H9 (cell line): Measurements from ENCODE around the gene CHD6. TPM values are rescaled to one million over a fixed set of nuclear protein-coding genes. Genes with fewer than 3 reads are reported as not detected.

Experiments
- DNase-seq: peaks from one replicate; pipeline ENCODE4 v3.0.0-alpha.2; 2017
- H2AFZ ChIP-seq: one replicate; pipeline ENCODE4 v1.6.1; 2013; ENCODE audit warnings: mild to moderate bottlenecking, low read length, control low read depth, moderate library complexity
- H2AK5ac ChIP-seq: 2 replicates; pipeline ENCODE4 v1.6.1; 2013; ENCODE audit warnings: low read length, control low read depth, mixed read lengths; ENCODE audit not compliant: insufficient read length
- H2BK120ac ChIP-seq: one replicate; pipeline ENCODE4 v1.6.1; 2013; ENCODE audit warnings: low read depth, mild to moderate bottlenecking, low read length, control low read depth, inconsistent platforms; ENCODE audit not compliant: poor library complexity, severe bottlenecking
- H2BK12ac ChIP-seq: 2 replicates; pipeline ENCODE4 v1.6.1; 2013; ENCODE audit warnings: low read length, control low read depth, mixed read lengths, low read depth; ENCODE audit not compliant: insufficient read length
- H2BK15ac ChIP-seq: 2 replicates; pipeline ENCODE4 v1.6.1; 2013; ENCODE audit warnings: low read depth, low read length, control low read depth
- H2BK20ac ChIP-seq: one replicate; pipeline ENCODE4 v1.6.1; 2013; ENCODE audit warnings: low read depth, mild to moderate bottlenecking, low read length, control low read depth, inconsistent platforms; ENCODE audit not compliant: poor library complexity, severe bottlenecking
- H2BK5ac ChIP-seq: 2 replicates; pipeline ENCODE4 v1.6.1; 2013; ENCODE audit warnings: low read length, control low read depth, mixed read lengths; ENCODE audit not compliant: insufficient read length
- H3K14ac ChIP-seq: 2 replicates; pipeline ENCODE4 v1.6.1; 2013; ENCODE audit warnings: low read length, control low read depth; ENCODE audit not compliant: insufficient read depth
- H3K18ac ChIP-seq: 2 replicates; pipeline ENCODE4 v1.6.1; 2013; ENCODE audit warnings: low read depth, mild to moderate bottlenecking, mixed read lengths, low read length, control low read depth; ENCODE audit not compliant: insufficient read length
- H3K23ac ChIP-seq: 2 replicates; pipeline ENCODE4 v1.6.1; 2013; ENCODE audit warnings: low read length, control low read depth, mixed read lengths, low read depth; ENCODE audit not compliant: insufficient read length
- H3K23me2 ChIP-seq: 2 replicates; pipeline ENCODE4 v1.6.1; 2013; ENCODE audit warnings: low read depth, mild to moderate bottlenecking, mixed read lengths, low read length, control low read depth; ENCODE audit not compliant: insufficient read length, poor library complexity, severe bottlenecking
- H3K27ac ChIP-seq: 2 replicates; pipeline ENCODE4 v1.5.1; 2013; ENCODE audit warnings: low read length, control low read depth, mixed read lengths, low read depth; ENCODE audit not compliant: insufficient read length
- H3K27me3 ChIP-seq: 2 replicates; pipeline ENCODE4 v1.6.1; 2013; ENCODE audit warnings: low read length, control low read depth, inconsistent platforms; ENCODE audit not compliant: insufficient read depth
- H3K4ac ChIP-seq: 2 replicates; pipeline ENCODE4 v1.6.1; 2013; ENCODE audit warnings: low read depth, mild to moderate bottlenecking, control low read depth, inconsistent platforms, low read length, moderate library complexity
- H3K4me1 ChIP-seq: 2 replicates; pipeline ENCODE4 v1.6.1; 2013; ENCODE audit warnings: low read length, control low read depth, inconsistent platforms; ENCODE audit not compliant: insufficient read depth
- H3K4me2 ChIP-seq: 2 replicates; pipeline ENCODE4 v1.6.1; 2013; ENCODE audit warnings: low read length, control low read depth, mixed read lengths; ENCODE audit not compliant: insufficient read length, insufficient read depth
- H3K56ac ChIP-seq: 2 replicates; pipeline ENCODE4 v1.6.1; 2013; ENCODE audit warnings: low read depth, mild to moderate bottlenecking, mixed read lengths, low read length, control low read depth; ENCODE audit not compliant: insufficient read length
- H3K79me1 ChIP-seq: 2 replicates; pipeline ENCODE4 v1.6.1; 2013; ENCODE audit warnings: low read depth, mild to moderate bottlenecking, moderate library complexity, low read length, control low read depth, inconsistent platforms; ENCODE audit not compliant: insufficient read depth, poor library complexity, severe bottlenecking
- H3K79me2 ChIP-seq: 2 replicates; pipeline ENCODE4 v1.6.1; 2013; ENCODE audit warnings: low read length, control low read depth, inconsistent platforms; ENCODE audit not compliant: insufficient read depth
- H3K9ac ChIP-seq: 2 replicates; pipeline ENCODE4 v1.6.1; 2013; ENCODE audit warnings: low read length, control low read depth, mixed read lengths; ENCODE audit not compliant: insufficient read length; ENCODE audit errors: extremely low read depth
- H3K9me3 ChIP-seq: one replicate; pipeline ENCODE4 v1.6.1; 2013; ENCODE audit warnings: low read depth, low read length, inconsistent platforms; ENCODE audit not compliant: control insufficient read depth
- H3T11ph ChIP-seq: one replicate; pipeline ENCODE4 v1.6.1; 2013; ENCODE audit warnings: mild to moderate bottlenecking, low read length, control low read depth, inconsistent platforms
- H4K20me1 ChIP-seq: one replicate; pipeline ENCODE4 v1.6.1; 2013; ENCODE audit not compliant: control insufficient read depth, insufficient read length, insufficient read depth
- H4K5ac ChIP-seq: 2 replicates; pipeline ENCODE4 v1.6.1; 2013; ENCODE audit warnings: low read depth, mild to moderate bottlenecking, mixed read lengths, low read length, control low read depth; ENCODE audit not compliant: insufficient read length
- H4K8ac ChIP-seq: replicated peaks from 2 replicates; pipeline ENCODE4 v1.6.1; 2013; ENCODE audit warnings: low read length, control low read depth, mixed read lengths, low read depth; ENCODE audit not compliant: insufficient read length
- H4K91ac ChIP-seq: 2 replicates; pipeline ENCODE4 v1.6.1; 2013; ENCODE audit warnings: low read depth, mild to moderate bottlenecking, moderate library complexity, mixed read lengths, low read length, control low read depth; ENCODE audit not compliant: insufficient read length
- H3K27ac Mint-ChIP-seq, 3 experiments: 2 replicates in 2 of 3; 3 replicates in 1 of 3; pipeline ENCODE4 v1.8.0; 2020 to 2021; ENCODE audit warnings: mixed read lengths in 3 of 3, mild to moderate bottlenecking in 1 of 3, moderate library complexity in 1 of 3
- H3K27me3 Mint-ChIP-seq: 2 replicates; pipeline ENCODE4 v1.8.0; 2021; ENCODE audit warnings: low read depth, mild to moderate bottlenecking, moderate library complexity, mixed read lengths
- H3K36me3 Mint-ChIP-seq, 3 experiments: 2 replicates in 2 of 3; 3 replicates in 1 of 3; pipeline ENCODE4 v1.8.0; 2020 to 2021; ENCODE audit warnings: low read depth in 3 of 3, mixed read lengths in 3 of 3; ENCODE audit not compliant: insufficient read depth in 1 of 3
- H3K4me1 Mint-ChIP-seq, 2 experiments: 2 replicates each; pipeline ENCODE4 v1.8.0; 2020; ENCODE audit warnings: mixed read lengths in 2 of 2
- H3K4me3 Mint-ChIP-seq, 2 experiments: 2 replicates in 1 of 2; 3 replicates in 1 of 2; pipeline ENCODE4 v1.8.0; 2020 to 2021; ENCODE audit warnings: mild to moderate bottlenecking in 2 of 2, mixed read lengths in 2 of 2, moderate library complexity in 1 of 2
- H3K9me3 Mint-ChIP-seq, 2 experiments: 2 replicates in 1 of 2; 3 replicates in 1 of 2; pipeline ENCODE4 v1.8.0; 2020; ENCODE audit warnings: mild to moderate bottlenecking in 2 of 2, mixed read lengths in 2 of 2, moderate library complexity in 1 of 2
- WGBS: extraction: QIAGEN DNeasy Blood & Tissue Kit; methylation state at CpG from one replicate; pipeline ENCODE4 v1.1.7; 2013; ENCODE audit warnings: missing lambda C conversion rate, low lambda C conversion rate, mixed read lengths; ENCODE audit not compliant: insufficient read length; ENCODE audit errors: extremely low coverage; 5-methylcytosine and 5-hydroxymethylcytosine counted together
- total RNA-seq: library from RNA; stranded (reverse); gene quantifications from 2 replicates; pipeline ENCODE4 v1.2.1, GENCODE V29; 2021
- TF ChIP-seq, protein P1 (sequence below): fragments of 200-600 bp; sonication (generic); conservative IDR thresholded peaks from 3 replicates; pipeline ENCODE4 v1.8.0; 2021; ENCODE audit warnings: antibody characterized with exemption, mild to moderate bottlenecking

Gene CHD6
- total RNA-seq, 1 experiment from 2014 or later = 51.5 TPM

DNA sequence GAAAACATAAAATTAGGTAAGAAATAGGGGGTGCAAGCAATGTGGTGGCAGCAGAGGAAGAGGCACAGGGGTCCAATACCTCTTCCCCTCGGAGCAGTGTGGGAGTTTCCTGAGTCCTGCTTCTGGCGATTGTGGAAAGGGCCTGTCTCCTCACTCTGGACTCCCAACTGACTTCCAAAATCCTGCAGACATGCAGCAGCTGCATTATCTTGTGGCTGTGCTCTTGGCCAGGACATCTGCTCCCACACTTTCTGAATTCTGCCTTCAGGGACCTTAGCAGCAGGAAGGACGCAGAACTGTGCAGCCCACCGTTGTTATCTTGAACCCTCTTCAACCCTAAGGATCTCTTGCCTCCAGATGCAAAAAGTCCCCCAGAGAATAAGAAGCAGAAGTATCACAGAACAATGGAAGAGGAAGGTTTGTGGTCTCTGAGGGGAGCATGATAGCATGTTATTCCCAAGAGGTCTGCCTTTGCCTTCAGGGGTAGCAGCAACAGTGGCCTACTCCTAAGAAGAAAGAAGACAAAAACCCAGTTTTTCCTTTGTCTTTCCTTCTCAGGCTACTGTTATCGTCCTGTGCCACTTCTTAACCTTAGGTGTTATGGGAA, 149.1 kb downstream of the CHD6 start:
- TF ChIP-seq, protein P1, sequence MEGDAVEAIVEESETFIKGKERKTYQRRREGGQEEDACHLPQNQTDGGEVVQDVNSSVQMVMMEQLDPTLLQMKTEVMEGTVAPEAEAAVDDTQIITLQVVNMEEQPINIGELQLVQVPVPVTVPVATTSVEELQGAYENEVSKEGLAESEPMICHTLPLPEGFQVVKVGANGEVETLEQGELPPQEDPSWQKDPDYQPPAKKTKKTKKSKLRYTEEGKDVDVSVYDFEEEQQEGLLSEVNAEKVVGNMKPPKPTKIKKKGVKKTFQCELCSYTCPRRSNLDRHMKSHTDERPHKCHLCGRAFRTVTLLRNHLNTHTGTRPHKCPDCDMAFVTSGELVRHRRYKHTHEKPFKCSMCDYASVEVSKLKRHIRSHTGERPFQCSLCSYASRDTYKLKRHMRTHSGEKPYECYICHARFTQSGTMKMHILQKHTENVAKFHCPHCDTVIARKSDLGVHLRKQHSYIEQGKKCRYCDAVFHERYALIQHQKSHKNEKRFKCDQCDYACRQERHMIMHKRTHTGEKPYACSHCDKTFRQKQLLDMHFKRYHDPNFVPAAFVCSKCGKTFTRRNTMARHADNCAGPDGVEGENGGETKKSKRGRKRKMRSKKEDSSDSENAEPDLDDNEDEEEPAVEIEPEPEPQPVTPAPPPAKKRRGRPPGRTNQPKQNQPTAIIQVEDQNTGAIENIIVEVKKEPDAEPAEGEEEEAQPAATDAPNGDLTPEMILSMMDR = no peak
- Mint-ChIP-seq H3K4me3 (no peak overlapping the region), H3K4me1 (no peaks in the 10 kb centered on the region), H3K27ac (no peak overlapping the region), H3K36me3 (peaks cover 44 to 68% (median 53%) of the 10 kb centered on the region in 3 experiments), H3K27me3 (no peaks in the 10 kb centered on the region), H3K9me3 (no peaks in the 10 kb centered on the region)
- no peak overlapping the region for H4K8ac ChIP-seq
- no peak overlapping the region for H3K14ac ChIP-seq
- no peaks in the 10 kb centered on the region for H3K9me3 ChIP-seq
- no peak overlapping the region for H2BK5ac ChIP-seq
- H3K23ac ChIP-seq = no peak overlapping the region
- no peak overlapping the region for H2AFZ ChIP-seq
- no peaks in the 10 kb centered on the region for H3K4me1 ChIP-seq
- H3K27ac ChIP-seq = no peak overlapping the region
- H2BK20ac ChIP-seq = no peak overlapping the region
- no CpG with 5 or more reads among the region's 5 CpGs for WGBS
- H4K91ac ChIP-seq = no peak overlapping the region
- no peak overlapping the region for H2AK5ac ChIP-seq
- DNase-seq = no peak
- no peak overlapping the region for H3K9ac ChIP-seq
- no peak overlapping the region for H3K4me2 ChIP-seq
- no peak overlapping the region for H4K5ac ChIP-seq
- no peak overlapping the region for H2BK120ac ChIP-seq
- no peaks in the 10 kb centered on the region for H3K23me2 ChIP-seq
- no peak overlapping the region for H2BK15ac ChIP-seq
- H4K20me1 ChIP-seq = no peaks in the 10 kb centered on the region
- no peak overlapping the region for H3K4ac ChIP-seq
- H3K27me3 ChIP-seq = no peaks in the 10 kb centered on the region
- no peaks in the 10 kb centered on the region for H3K79me1 ChIP-seq
- no peak overlapping the region for H3K18ac ChIP-seq
- H3K79me2 ChIP-seq = no peaks in the 10 kb centered on the region
- no peak overlapping the region for H3K56ac ChIP-seq
- no peak overlapping the region for H2BK12ac ChIP-seq
- no peak overlapping the region for H3T11ph ChIP-seq
